HEK293 (cell line): Measurements from ENCODE around the gene EXOG.

Source experiments
- CTCF ChIA-PET: fragments of 350-600 bp; formaldehyde crosslinking; extraction: SDS; loops from one replicate; lab custom pipeline; 2021; ENCODE audit warnings: antibody characterized with exemption; lab: Yijun Ruan, JAX
- POLR2A ChIA-PET: fragments of 300-600 bp; formaldehyde crosslinking; extraction: SDS; loops from one replicate; lab custom pipeline; 2020; ENCODE audit warnings: antibody characterized with exemption, inconsistent platforms; lab: Yijun Ruan, JAX
- H3K27ac ChIP-seq: fragments of 200-500 bp; sonication (Bioruptor generic); 2 replicates; pipeline ENCODE4 v1.5.1; 2014; ENCODE audit warnings: low read depth, low read length, control low read depth, inconsistent platforms; ENCODE audit errors: extremely low read depth
- H3K36me3 ChIP-seq, 2 experiments: fragments of 200-500 bp in 1 of 2; sonication (Bioruptor generic) in 1 of 2; 1 replicate in 1 of 2; 2 replicates in 1 of 2; pipeline ENCODE4 v1.5.1; 2014 to 2017; ENCODE audit warnings: inconsistent platforms in 2 of 2, low read length in 2 of 2; ENCODE audit not compliant: control insufficient read depth in 2 of 2, insufficient read depth in 1 of 2
- H3K4me1 ChIP-seq: fragments of 200-500 bp; sonication (Bioruptor generic); 2 replicates; pipeline ENCODE4 v1.5.1; 2014; ENCODE audit warnings: mild to moderate bottlenecking, low read length, inconsistent platforms; ENCODE audit not compliant: control insufficient read depth, insufficient read depth
- H3K4me3 ChIP-seq: 2 replicates; pipeline ENCODE4 v1.5.1; 2011; ENCODE audit warnings: low read depth, mild to moderate bottlenecking, control low read depth, low read length, moderate library complexity
- H3K9me3 ChIP-seq: fragments of 200-500 bp; sonication (Bioruptor generic); 2 replicates; pipeline ENCODE4 v1.5.1; 2014; ENCODE audit warnings: low read depth, low read length, inconsistent platforms; ENCODE audit not compliant: control insufficient read depth, insufficient read depth
- GFI1B ChIP-seq: fragments of 450-650 bp; formaldehyde crosslinking; IDR thresholded peaks from 2 replicates; pipeline ENCODE4 v1.5.1; 2016; ENCODE audit warnings: missing biosample characterization, missing genetic modification characterization
- HOXA7 ChIP-seq: sonication (generic); formaldehyde crosslinking; IDR thresholded peaks from 2 replicates; pipeline ENCODE4 v1.8.1; 2022; ENCODE audit warnings: missing genetic modification reagents, borderline replicate concordance
- PRDM4 ChIP-seq: fragments of 450-650 bp; formaldehyde crosslinking; IDR thresholded peaks from 2 replicates; pipeline ENCODE4 v1.5.1; 2017; ENCODE audit warnings: missing biosample characterization, missing genetic modification characterization
- ZFP37 ChIP-seq: fragments of 450-650 bp; formaldehyde crosslinking; IDR thresholded peaks from 2 replicates; pipeline ENCODE4 v1.5.1; 2016; ENCODE audit warnings: missing biosample characterization, missing genetic modification characterization
- ZNF10 ChIP-seq: fragments of 450-650 bp; formaldehyde crosslinking; IDR thresholded peaks from 2 replicates; pipeline ENCODE4 v1.5.1; 2017; ENCODE audit warnings: missing biosample characterization, missing genetic modification characterization
- ZNF148 ChIP-seq: fragments of 450-650 bp; formaldehyde crosslinking; IDR thresholded peaks from 2 replicates; pipeline ENCODE4 v1.5.0; 2017; ENCODE audit warnings: missing biosample characterization, missing genetic modification characterization, borderline replicate concordance
- ZNF184 ChIP-seq: fragments of 450-650 bp; IDR thresholded peaks from 2 replicates; pipeline ENCODE4 v1.5.1; 2018; ENCODE audit warnings: missing biosample characterization, mild to moderate bottlenecking, missing genetic modification characterization
- ZNF24 ChIP-seq: fragments of 450-650 bp; formaldehyde crosslinking; IDR thresholded peaks from 2 replicates; pipeline ENCODE4 v1.5.1; 2016; ENCODE audit warnings: missing biosample characterization, missing genetic modification characterization
- ZNF404 ChIP-seq: fragments of 450-650 bp; formaldehyde crosslinking; IDR thresholded peaks from 2 replicates; pipeline ENCODE4 v1.5.1; 2017; ENCODE audit warnings: missing biosample characterization, missing genetic modification characterization
- ZNF518A ChIP-seq: fragments of 450-650 bp; formaldehyde crosslinking; conservative IDR thresholded peaks from 2 replicates; pipeline ENCODE4 v1.5.1; 2016; ENCODE audit warnings: low read depth, missing biosample characterization, missing genetic modification characterization
- ZNF529 ChIP-seq: fragments of 450-650 bp; formaldehyde crosslinking; IDR thresholded peaks from 2 replicates; pipeline ENCODE4 v1.5.1; 2017; ENCODE audit warnings: missing genetic modification characterization, missing biosample characterization; ENCODE audit not compliant: insufficient replicate concordance
- ZNF560 ChIP-seq: fragments of 450-650 bp; formaldehyde crosslinking; IDR thresholded peaks from 2 replicates; pipeline ENCODE4 v1.5.1; 2017; ENCODE audit warnings: missing biosample characterization, missing genetic modification characterization, borderline replicate concordance
- ZNF626 ChIP-seq: fragments of 450-650 bp; sonication (Bioruptor Pico); formaldehyde crosslinking; IDR thresholded peaks from 2 replicates; pipeline ENCODE4 v1.5.1; 2018; ENCODE audit warnings: missing biosample characterization, missing genetic modification characterization, inconsistent platforms

EXOG gene

GRCh38 chr3:38575279-38575843, 79.2 kb downstream of the EXOG start:
- Histone ChIP-seq H3K9me3 (no peaks in the 10 kb centered on the region), H3K36me3 (no peaks in the 10 kb centered on the region), H3K27ac (no peak overlapping the region), H3K4me3 (no peak overlapping the region), H3K4me1 (no peaks in the 10 kb centered on the region)
- TF ChIP-seq ZNF529 = no peak
- TF ChIP-seq GFI1B (tag by site-specific recombination) = no peak
- TF ChIP-seq ZNF10 (tag by site-specific recombination) = no peak
- TF ChIP-seq ZNF148 = no peak
- no peak for TF ChIP-seq ZFP37 (tag by site-specific recombination)
- TF ChIP-seq ZNF404 = no peak
- TF ChIP-seq ZNF24 (tag by site-specific recombination) = no peak
- no peak for TF ChIP-seq ZNF626 (tag by site-specific recombination)
- TF ChIP-seq PRDM4 (tag by site-specific recombination) = no peak
- TF ChIP-seq ZNF518A (tag by site-specific recombination) = no peak
- no peak for TF ChIP-seq ZNF184 (tag by site-specific recombination)
- no peak for TF ChIP-seq HOXA7
- TF ChIP-seq ZNF560 (tag by site-specific recombination) = no peak
- CTCF ChIA-PET = interaction anchor here (0.6 to 1.0 kb wide), 3 partner anchors 21 to 105 kb away, joined by 3 read pairs; no protein-coding TSS in a partner anchor
- POLR2A ChIA-PET = no interaction called here
